SK-N-MC (cell line): ENCODE data around the gene OMA1.

ENCODE experiments used
- DNase-seq: peaks from one replicate; pipeline ENCODE4 v3.0.0-alpha.2; 2011; ENCODE audit warnings: low read depth, low spot score
- H3K27ac ChIP-seq: fragments of 200-600 bp; sonication (generic); 2 replicates; pipeline ENCODE4 v1.5.1; 2016; ENCODE audit warnings: mixed run types
- H3K36me3 ChIP-seq: fragments of 200-600 bp; sonication (generic); 2 replicates; pipeline ENCODE4 v1.6.1; 2017; ENCODE audit warnings: antibody characterized with exemption, low read length, mixed read lengths; ENCODE audit not compliant: insufficient read depth
- H3K4me3 ChIP-seq: fragments of 200-600 bp; sonication (generic); 2 replicates; pipeline ENCODE4 v1.5.1; 2016
- H3K9ac ChIP-seq: fragments of 200-600 bp; sonication (generic); 2 replicates; pipeline ENCODE4 v1.8.0; 2017; ENCODE audit warnings: mixed run types, mixed read lengths; ENCODE audit not compliant: insufficient read length
- H3K9me3 ChIP-seq: fragments of 200-600 bp; sonication (generic); 2 replicates; pipeline ENCODE4 v1.6.1; 2017; ENCODE audit warnings: low read depth, mild to moderate bottlenecking, antibody characterized with exemption, low read length, moderate library complexity, mixed read lengths
- EZH2 ChIP-seq: fragments of 200-600 bp; sonication (generic); IDR thresholded peaks from one replicate; pipeline ENCODE4 v1.6.1; 2017; ENCODE audit warnings: antibody characterized with exemption
- FOXP2 ChIP-seq: optimal IDR thresholded peaks from 2 replicates; pipeline ENCODE3; 2011; ENCODE audit warnings: mild to moderate bottlenecking, moderate library complexity; ENCODE audit not compliant: insufficient read depth; ENCODE audit errors: extremely low read length, control extremely low read depth
- POLR2AphosphoS5 ChIP-seq: IDR thresholded peaks from 2 replicates; pipeline ENCODE4 v1.6.1; 2012; ENCODE audit warnings: mild to moderate bottlenecking, low read depth, low read length, borderline replicate concordance

The OMA1 gene

DNA sequence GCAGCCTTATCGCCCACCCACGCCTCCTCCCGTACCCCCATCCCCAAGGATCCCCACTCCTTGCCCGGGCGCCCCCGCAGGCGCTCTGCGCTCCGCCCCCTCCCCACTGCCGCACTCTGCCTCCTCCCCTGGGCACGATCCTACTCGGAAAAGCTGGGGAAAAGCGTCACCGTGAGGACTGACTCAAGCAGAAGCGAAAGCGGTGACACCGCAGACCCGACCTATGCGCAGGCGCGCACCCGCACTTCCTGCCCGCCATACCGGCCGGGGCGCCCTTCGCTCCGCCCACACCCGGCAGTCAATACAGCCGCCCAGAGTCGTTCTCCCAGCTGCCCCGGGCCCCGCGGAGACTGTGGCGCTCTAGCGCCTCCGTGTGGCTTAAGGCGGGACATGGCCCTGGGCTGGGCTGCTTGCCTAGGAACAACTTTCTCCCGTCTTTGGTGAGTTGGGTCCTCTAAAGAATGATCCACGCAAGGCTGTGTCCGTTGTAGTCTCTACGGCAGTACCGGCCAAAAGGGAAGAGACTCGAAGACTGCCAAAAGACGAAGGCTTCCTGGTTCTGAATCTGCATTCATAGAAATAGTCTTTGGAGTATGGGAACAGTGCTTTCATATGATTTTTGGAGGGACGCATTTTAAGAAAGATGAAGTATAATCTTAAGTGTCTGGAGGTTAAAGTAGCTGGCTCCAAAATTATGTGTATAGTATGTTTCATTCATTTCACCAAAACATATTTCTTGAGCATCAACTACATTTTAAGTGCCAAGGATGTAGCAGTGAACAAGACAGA, at the start of gene OMA1:
OMA1 (minus strand) TSS at position 207 of the 789 bp plus-strand sequence. CDS start 7,432 bp downstream, outside the sequence.
- peak; percentile 88 for TF ChIP-seq POLR2AphosphoS5
- TF ChIP-seq FOXP2 = peak; percentile 94
- no peak for TF ChIP-seq EZH2
- peak within 1 kb of the TSS; percentile 81 for H3K4me3 ChIP-seq

DNA sequence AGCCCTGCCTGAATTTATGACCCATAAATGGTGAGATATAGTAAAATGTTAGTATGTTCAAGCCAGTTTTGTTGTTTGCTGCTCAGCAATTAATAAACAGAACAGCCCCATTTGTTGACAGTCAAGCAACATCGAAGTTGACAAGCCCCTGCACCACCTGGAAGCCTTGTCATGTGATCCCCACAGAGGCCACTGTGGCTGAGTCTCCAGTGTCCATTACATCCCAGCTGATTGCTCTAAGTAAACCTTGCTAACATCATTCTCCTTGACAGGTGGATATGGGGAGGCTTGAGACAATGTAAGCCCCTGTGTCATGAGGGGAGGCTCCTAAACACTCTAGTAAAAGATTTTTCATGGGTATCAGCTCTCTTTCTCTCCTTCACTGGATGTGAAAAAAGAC, 48.0 kb upstream of the OMA1 start:
- Histone ChIP-seq H3K27ac (no peak overlapping the region), H3K36me3 (no peaks in the 10 kb centered on the region), H3K9me3 (no peaks in the 10 kb centered on the region), H3K4me3 (no peak overlapping the region), H3K9ac (no peak overlapping the region)
- TF ChIP-seq EZH2 = no peak
- no peak for DNase-seq

More for the DNA sequence above, at the start of gene OMA1:
- peak within 1 kb of the TSS; percentile 82 for H3K9ac ChIP-seq
- H3K27ac ChIP-seq = peak within 1 kb of the TSS; percentile 59; the same call in 1 of the 2 replicates
- H3K9me3 ChIP-seq = no peaks in the 10 kb centered on the region
- no peaks in the 10 kb centered on the region for H3K36me3 ChIP-seq
- DNase-seq = peak; percentile 75

DNA sequence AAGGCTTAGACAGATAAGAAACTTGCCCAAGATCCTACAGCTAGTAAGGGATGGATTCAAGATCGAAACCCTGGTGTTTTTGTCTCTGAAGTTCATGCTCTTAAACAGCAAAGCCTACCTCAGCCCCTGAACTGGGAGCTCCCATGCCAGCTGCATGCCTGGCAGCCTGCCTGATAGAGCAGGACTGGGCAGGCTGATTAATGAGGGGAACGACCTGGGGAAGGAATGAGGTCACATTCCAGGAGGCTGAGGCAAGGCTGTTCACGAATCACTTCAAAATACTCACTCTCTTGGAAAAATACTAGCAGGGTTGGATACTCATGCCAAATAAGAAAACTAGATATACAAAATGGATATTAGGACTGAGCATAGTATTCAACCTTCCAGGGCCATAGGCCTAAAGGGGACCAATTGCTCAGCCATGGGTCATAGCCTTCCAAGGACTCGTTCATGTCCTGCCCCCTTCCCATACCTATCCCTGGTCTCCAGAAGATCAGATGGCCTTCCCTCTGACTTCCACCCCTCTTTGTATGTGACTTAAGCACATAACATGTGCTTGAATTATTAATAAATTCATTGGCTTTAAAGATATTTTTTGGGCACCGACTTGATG, 46.1 kb upstream of the OMA1 start:
- H3K9ac ChIP-seq = no peak overlapping the region
- H3K4me3 ChIP-seq = no peak overlapping the region
- H3K27ac ChIP-seq = no peak overlapping the region
- TF ChIP-seq POLR2AphosphoS5 (no peak), FOXP2 (no peak), EZH2 (no peak)
- DNase-seq = no peak
- H3K36me3 ChIP-seq = no peaks in the 10 kb centered on the region
- H3K9me3 ChIP-seq = no peaks in the 10 kb centered on the region

DNA sequence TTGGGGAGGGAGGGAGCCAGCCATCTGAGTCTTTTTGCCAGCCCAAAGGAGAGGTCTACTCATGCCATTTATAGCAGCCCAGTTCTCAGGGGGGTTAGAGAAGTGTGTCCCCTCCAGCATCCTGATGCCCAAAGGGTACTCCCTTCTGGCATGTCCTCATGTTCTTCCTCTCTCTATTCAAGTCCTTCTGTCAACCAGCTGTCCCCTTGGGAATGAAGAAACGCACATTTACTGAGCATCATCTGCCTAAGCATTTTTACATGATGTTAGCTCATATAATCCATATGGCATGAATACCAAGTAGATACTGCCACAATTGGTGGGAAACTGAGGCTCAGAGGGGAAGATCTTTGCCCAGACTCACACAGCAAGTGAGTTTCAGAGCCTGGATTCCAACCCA, 45.3 kb upstream of the OMA1 start:
- no peak for TF ChIP-seq EZH2
- TF ChIP-seq FOXP2 = no peak
- TF ChIP-seq POLR2AphosphoS5 = no peak
- no peaks in the 10 kb centered on the region for H3K9me3 ChIP-seq
- no peak overlapping the region for H3K9ac ChIP-seq
- H3K36me3 ChIP-seq = no peaks in the 10 kb centered on the region
- no peak overlapping the region for H3K4me3 ChIP-seq
- DNase-seq = no peak
- H3K27ac ChIP-seq = no peak overlapping the region

DNA sequence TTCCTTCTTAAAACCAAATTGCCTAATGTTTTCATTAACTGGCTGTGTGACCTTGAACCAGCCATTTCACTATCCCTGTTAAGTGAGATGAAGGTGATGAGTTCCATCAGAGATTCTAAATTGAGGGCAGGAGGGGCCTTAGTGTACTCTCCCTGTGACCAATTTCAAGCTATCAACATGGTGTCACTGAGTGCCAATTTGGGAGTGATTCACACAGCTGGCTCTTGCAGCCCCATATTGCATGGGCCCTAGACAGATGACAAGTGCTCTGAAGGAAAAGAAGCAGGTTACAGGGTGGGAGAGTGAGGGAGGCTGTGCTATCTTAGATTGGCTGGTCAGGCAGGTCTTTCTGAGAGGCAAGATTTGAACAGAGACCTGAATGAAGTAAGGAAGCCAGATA, 43.5 kb upstream of the OMA1 start:
- Histone ChIP-seq H3K36me3 (no peaks in the 10 kb centered on the region), H3K9ac (no peak overlapping the region), H3K4me3 (no peak overlapping the region), H3K9me3 (no peaks in the 10 kb centered on the region), H3K27ac (no peak overlapping the region)
- no peak for DNase-seq
- no peak for TF ChIP-seq POLR2AphosphoS5
- TF ChIP-seq FOXP2 = no peak

DNA sequence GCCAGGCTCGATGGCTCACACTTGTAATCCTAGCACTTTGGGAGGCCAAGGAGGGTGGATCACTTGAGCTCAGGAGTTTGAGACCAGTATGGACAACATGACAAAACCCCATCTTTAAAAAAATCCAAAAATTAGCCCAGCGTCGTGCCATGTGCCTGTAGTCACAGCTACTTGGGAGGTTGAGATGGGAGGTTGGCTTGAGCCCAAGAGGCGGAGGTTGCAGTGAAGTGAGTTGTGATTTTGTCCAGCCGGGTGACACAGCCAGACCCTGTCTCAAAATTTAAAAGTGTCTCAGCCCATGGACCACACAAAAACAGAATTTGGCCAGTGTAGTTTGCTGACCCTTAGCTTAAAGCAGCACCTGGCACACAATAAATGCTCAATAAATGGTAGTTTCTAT, 41.9 kb upstream of the OMA1 start:
- no peak overlapping the region for H3K27ac ChIP-seq
- H3K9me3 ChIP-seq = no peaks in the 10 kb centered on the region
- H3K9ac ChIP-seq = no peak overlapping the region
- TF ChIP-seq FOXP2 = no peak
- TF ChIP-seq POLR2AphosphoS5 = no peak
- no peak for TF ChIP-seq EZH2
- DNase-seq = no peak
- H3K36me3 ChIP-seq = no peaks in the 10 kb centered on the region
- H3K4me3 ChIP-seq = no peak overlapping the region

DNA sequence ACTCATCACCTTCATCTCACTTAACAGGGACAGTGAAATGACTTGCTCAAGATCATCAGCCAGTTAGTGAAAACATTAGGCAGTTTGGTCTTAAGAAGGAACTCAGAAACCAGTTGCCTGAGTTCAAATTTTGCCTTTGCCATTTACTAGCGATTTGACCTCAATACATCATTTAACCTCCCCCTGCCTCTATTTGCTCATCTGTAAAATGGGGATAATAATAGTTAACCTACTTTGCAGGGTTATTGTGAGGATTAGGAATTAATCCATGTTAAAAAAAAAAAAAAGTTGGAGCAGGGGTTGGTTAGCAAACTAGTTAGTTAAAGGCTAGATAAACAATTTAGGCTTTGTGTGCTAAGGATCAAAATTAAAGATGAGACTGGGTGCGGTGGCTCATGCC, 41.1 kb upstream of the OMA1 start:
- TF ChIP-seq FOXP2 = no peak
- TF ChIP-seq EZH2 = no peak
- no peak for TF ChIP-seq POLR2AphosphoS5
- Histone ChIP-seq H3K36me3 (no peaks in the 10 kb centered on the region), H3K27ac (no peak overlapping the region), H3K9ac (no peak overlapping the region), H3K9me3 (no peaks in the 10 kb centered on the region), H3K4me3 (no peak overlapping the region)
- DNase-seq = no peak

DNA sequence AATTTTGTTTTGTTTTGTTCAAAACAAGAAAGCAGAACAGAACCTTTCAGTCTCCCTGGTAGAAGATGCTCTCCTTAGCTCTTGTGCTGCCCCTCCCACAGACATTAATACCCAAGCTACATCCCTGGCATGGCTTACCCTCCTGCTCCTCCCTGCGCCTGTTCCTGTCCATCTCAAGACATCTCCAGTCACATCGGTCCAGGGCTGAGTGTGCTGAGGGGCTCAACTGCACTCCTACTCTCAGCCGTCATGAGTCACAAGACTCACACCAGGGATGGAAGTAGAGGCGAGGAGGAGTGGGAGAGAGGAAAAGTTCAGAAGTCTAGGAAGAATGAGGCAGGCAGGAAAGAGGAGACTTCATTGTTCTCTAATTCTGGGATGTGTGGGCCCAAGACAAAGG, 39.7 kb upstream of the OMA1 start:
- Histone ChIP-seq H3K36me3 (no peaks in the 10 kb centered on the region), H3K4me3 (no peak overlapping the region), H3K9me3 (no peaks in the 10 kb centered on the region), H3K27ac (no peak overlapping the region), H3K9ac (no peak overlapping the region)
- no peak for DNase-seq
- TF ChIP-seq POLR2AphosphoS5 (no peak), EZH2 (no peak), FOXP2 (no peak)
